ENCODE measurements around the gene ALPK1. TPM values are rescaled to one million over a fixed set of nuclear protein-coding genes. Genes with fewer than 3 reads are reported as not detected.

Gene ALPK1
- total RNA-seq, 1 experiment from 2014 or later: 0.17 TPM

- H3K18ac ChIP-seq (ENCODE audit: insufficient read length, low read depth, low read length): no peak overlapping the region
- peaks cover 5% of the 10 kb centered on the region for H3K23me2 ChIP-seq (ENCODE audit: insufficient read length, low read depth, low read length, poor library complexity, severe bottlenecking)
- no peak overlapping the region for H3K23ac ChIP-seq (ENCODE audit: insufficient read length, low read depth, low read length)
- WGBS (ENCODE audit: extremely low coverage, insufficient read length, low lambda C conversion rate): no CpG with 5 or more reads among the region's 3 CpGs
- H3K36me3 Mint-ChIP-seq (ENCODE audit: insufficient read depth in 1 of 3, low read depth in 3 of 3): peaks cover 0 to 10% (median 2%) of the 10 kb centered on the region in 3 experiments; a peak in 3 of 7 replicates
- no peak overlapping the region for H3K27ac ChIP-seq (ENCODE audit: insufficient read length, low read depth, low read length)
- no peak overlapping the region for H2BK15ac ChIP-seq (ENCODE audit: low read depth, low read length)
- no peaks in the 10 kb centered on the region for H3K79me1 ChIP-seq (ENCODE audit: insufficient read depth, low read depth, low read length, poor library complexity, severe bottlenecking)
- H4K91ac ChIP-seq (ENCODE audit: insufficient read length, low read depth, low read length): no peak overlapping the region
- no peak overlapping the region for H3K4ac ChIP-seq (ENCODE audit: low read depth, low read length)
- H3K79me2 ChIP-seq (ENCODE audit: insufficient read depth, low read length): no peaks in the 10 kb centered on the region
- no peak overlapping the region for H4K5ac ChIP-seq (ENCODE audit: insufficient read length, low read depth, low read length)
- H3K9ac ChIP-seq (ENCODE audit: extremely low read depth, insufficient read length, low read length): no peak overlapping the region
- H3T11ph ChIP-seq (ENCODE audit: low read length): no peak overlapping the region
- H3K27me3 ChIP-seq (ENCODE audit: insufficient read depth, low read length): no peaks in the 10 kb centered on the region
- peaks cover 0 to 12% of the 10 kb centered on the region in 2 experiments; a peak in 2 of 4 replicates for H3K4me1 Mint-ChIP-seq
- no peak overlapping the region for H3K14ac ChIP-seq (ENCODE audit: insufficient read depth, low read length)
- no peak overlapping the region for H4K8ac ChIP-seq (replicated peaks; ENCODE audit: insufficient read length, low read depth, low read length)
- peaks cover 18% of the 10 kb centered on the region for H3K27me3 Mint-ChIP-seq (ENCODE audit: low read depth)
- H2AFZ ChIP-seq (ENCODE audit: low read length): no peak overlapping the region
- no peak overlapping the region for H3K4me2 ChIP-seq (ENCODE audit: insufficient read depth, insufficient read length, low read length)
- H2AK5ac ChIP-seq (ENCODE audit: insufficient read length, low read length): no peak overlapping the region
- no peak overlapping the region for H2BK20ac ChIP-seq (ENCODE audit: low read depth, low read length, poor library complexity, severe bottlenecking)
- no peak for TF ChIP-seq CTCF (conservative IDR thresholded peaks at IDR 0.05)
- no peak overlapping the region for H2BK12ac ChIP-seq (ENCODE audit: insufficient read length, low read depth, low read length)
- H3K4me3 Mint-ChIP-seq: no peak overlapping the region
- H2BK5ac ChIP-seq (ENCODE audit: insufficient read length, low read length): no peak overlapping the region
- no peaks in the 10 kb centered on the region for H4K20me1 ChIP-seq (ENCODE audit: control insufficient read depth, insufficient read depth, insufficient read length)
- H2BK120ac ChIP-seq (ENCODE audit: low read depth, low read length, poor library complexity, severe bottlenecking): no peak overlapping the region
- no peak overlapping the region for H3K27ac Mint-ChIP-seq
- H3K56ac ChIP-seq (ENCODE audit: insufficient read length, low read depth, low read length): no peak overlapping the region
- no peaks in the 10 kb centered on the region for H3K9me3 ChIP-seq (ENCODE audit: control insufficient read depth, low read depth, low read length)
- H3K4me1 ChIP-seq (ENCODE audit: insufficient read depth, low read length): no peaks in the 10 kb centered on the region
- no peak for DNase-seq
- H3K9me3 Mint-ChIP-seq: peaks cover 5 to 12% of the 10 kb centered on the region in 2 experiments
Measured at GRCh38 chr4:112290341-112290740, 6.8 kb upstream of the ALPK1 start.

Data from H9 (cell line).